Fibroblast of villous mesenchyme (primary cell): ENCODE measurements around the gene LRRIQ1. TPM values are rescaled to one million over a fixed set of nuclear protein-coding genes. Genes with fewer than 3 reads are reported as not detected.

Source experiments
- DNase-seq: peaks from one replicate; pipeline ENCODE4 v3.0.0-alpha.2; 2010; ENCODE audit warnings: low read depth
- H3K4me3 ChIP-seq: 2 replicates; pipeline ENCODE4 v1.5.1; 2011; ENCODE audit warnings: low read depth, mild to moderate bottlenecking, low read length
- CTCF ChIP-seq: IDR thresholded peaks from 2 replicates; pipeline ENCODE4 v1.5.1; 2012; ENCODE audit warnings: low read depth, mild to moderate bottlenecking, low read length; ENCODE audit not compliant: insufficient read depth
- total RNA-seq: library from RNA; depleted of rRNA; stranded (reverse); fragments of >200 nt; gene quantifications from 2 replicates; pipeline ENCODE4 v1.2.3, GENCODE V29; 2012

Gene LRRIQ1
- total RNA-seq, 1 donor, result under 0.01 TPM

- no peak overlapping the region for H3K4me3 ChIP-seq
- DNase-seq, result peak; percentile 58
- peak; percentile 81 for TF ChIP-seq CTCF
These were observed 21.3 kb downstream of the LRRIQ1 start for GRCh38 chr12:85057370-85057963.

GRCh38 chr12:85058339-85058738 lies 22.2 kb downstream of the LRRIQ1 start:
- no peak for TF ChIP-seq CTCF
- H3K4me3 ChIP-seq, result no peak overlapping the region
- DNase-seq, result no peak

- TF ChIP-seq CTCF, result no peak
- DNase-seq, result no peak
- H3K4me3 ChIP-seq, result no peak overlapping the region
These were observed 23.4 kb downstream of the LRRIQ1 start for GRCh38 chr12:85059594-85059993.

GRCh38 chr12:85060916-85061315 lies 24.8 kb downstream of the LRRIQ1 start:
- no peak for DNase-seq
- no peak for TF ChIP-seq CTCF
- no peak overlapping the region for H3K4me3 ChIP-seq

- H3K4me3 ChIP-seq, result no peak overlapping the region
These were observed 29.8 kb downstream of the LRRIQ1 start for GRCh38 chr12:85065837-85066482.

GRCh38 chr12:85072826-85073225 lies 36.7 kb downstream of the LRRIQ1 start:
- no peak for TF ChIP-seq CTCF
- no peak overlapping the region for H3K4me3 ChIP-seq
- DNase-seq, result no peak

More at GRCh38 chr12:85065837-85066482, 29.8 kb downstream of the LRRIQ1 start:
- no peak for TF ChIP-seq CTCF
- peak; percentile 1 for DNase-seq
